HepG2 (cell line): ENCODE results near the gene ARMH3.

ENCODE experiments used
- FIP1L1 ChIP-seq: fragments of 200-400 bp; formaldehyde crosslinking; IDR thresholded peaks from 2 replicates; pipeline ENCODE4 v1.6.1; 2018; ENCODE audit warnings: low read depth, mild to moderate bottlenecking, low read length, moderate library complexity, borderline replicate concordance; ENCODE audit not compliant: insufficient read depth
- JUNB ChIP-seq: sonication (generic); formaldehyde crosslinking; IDR thresholded peaks from 2 replicates; pipeline ENCODE4 v1.8.0; 2022; ENCODE audit warnings: missing genetic modification reagents, mild to moderate bottlenecking, borderline replicate concordance
- POLR2A ChIP-seq, 2 experiments: IDR thresholded peaks; 2 replicates each; pipeline ENCODE4 v1.6.1; 2011; ENCODE audit warnings: low read depth in 2 of 2, low read length in 2 of 2, mild to moderate bottlenecking in 1 of 2, moderate library complexity in 1 of 2; ENCODE audit not compliant: insufficient read depth in 1 of 2
- SP140L ChIP-seq: sonication (generic); formaldehyde crosslinking; IDR thresholded peaks from 2 replicates; pipeline ENCODE4 v1.4.0; 2020; ENCODE audit warnings: missing genetic modification reagents, borderline replicate concordance
- TF ChIP-seq, protein P1 (sequence below): sonication (generic); formaldehyde crosslinking; IDR thresholded peaks from 2 replicates; pipeline ENCODE4 v1.8.1; 2022; ENCODE audit warnings: low read depth, mild to moderate bottlenecking, missing genetic modification reagents
- TF ChIP-seq, protein P2 (sequence below), 2 experiments: IDR thresholded peaks; 2 replicates each; pipeline ENCODE4 v1.6.1; 2011 to 2012; ENCODE audit warnings: low read length in 2 of 2, borderline replicate concordance in 1 of 2, low read depth in 1 of 2, mild to moderate bottlenecking in 1 of 2, moderate library complexity in 1 of 2
- TF ChIP-seq, protein P3 (sequence below): sonication (generic); formaldehyde crosslinking; IDR thresholded peaks from 2 replicates; pipeline ENCODE4 v1.9.0; 2021; ENCODE audit warnings: missing genetic modification reagents, borderline replicate concordance
- TF ChIP-seq, protein P4 (sequence below): sonication (generic); formaldehyde crosslinking; IDR thresholded peaks from 2 replicates; pipeline ENCODE4 v1.5.0; 2020; ENCODE audit warnings: mild to moderate bottlenecking, missing genetic modification reagents, moderate library complexity

DNA sequence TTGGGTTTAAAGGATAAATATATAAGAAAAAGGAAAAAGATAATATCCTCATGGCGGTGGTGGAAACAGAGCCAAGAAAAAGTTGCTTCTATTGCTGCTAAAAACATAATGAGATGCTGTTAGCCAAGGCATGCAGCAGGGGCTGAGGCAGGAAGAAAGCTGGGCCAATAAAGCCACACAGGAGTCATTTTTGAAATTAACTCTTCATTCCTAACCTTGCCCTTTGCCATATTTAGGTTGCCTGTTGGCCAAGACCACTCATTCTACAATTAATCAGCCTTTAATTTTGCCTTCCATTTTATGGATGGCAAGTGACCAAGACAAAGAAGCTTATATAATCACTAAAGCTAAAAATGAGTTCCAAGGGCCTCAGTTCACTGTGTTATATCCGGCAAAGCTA is 58.2 kb downstream of the ARMH3 start:
- TF ChIP-seq, protein P1, sequence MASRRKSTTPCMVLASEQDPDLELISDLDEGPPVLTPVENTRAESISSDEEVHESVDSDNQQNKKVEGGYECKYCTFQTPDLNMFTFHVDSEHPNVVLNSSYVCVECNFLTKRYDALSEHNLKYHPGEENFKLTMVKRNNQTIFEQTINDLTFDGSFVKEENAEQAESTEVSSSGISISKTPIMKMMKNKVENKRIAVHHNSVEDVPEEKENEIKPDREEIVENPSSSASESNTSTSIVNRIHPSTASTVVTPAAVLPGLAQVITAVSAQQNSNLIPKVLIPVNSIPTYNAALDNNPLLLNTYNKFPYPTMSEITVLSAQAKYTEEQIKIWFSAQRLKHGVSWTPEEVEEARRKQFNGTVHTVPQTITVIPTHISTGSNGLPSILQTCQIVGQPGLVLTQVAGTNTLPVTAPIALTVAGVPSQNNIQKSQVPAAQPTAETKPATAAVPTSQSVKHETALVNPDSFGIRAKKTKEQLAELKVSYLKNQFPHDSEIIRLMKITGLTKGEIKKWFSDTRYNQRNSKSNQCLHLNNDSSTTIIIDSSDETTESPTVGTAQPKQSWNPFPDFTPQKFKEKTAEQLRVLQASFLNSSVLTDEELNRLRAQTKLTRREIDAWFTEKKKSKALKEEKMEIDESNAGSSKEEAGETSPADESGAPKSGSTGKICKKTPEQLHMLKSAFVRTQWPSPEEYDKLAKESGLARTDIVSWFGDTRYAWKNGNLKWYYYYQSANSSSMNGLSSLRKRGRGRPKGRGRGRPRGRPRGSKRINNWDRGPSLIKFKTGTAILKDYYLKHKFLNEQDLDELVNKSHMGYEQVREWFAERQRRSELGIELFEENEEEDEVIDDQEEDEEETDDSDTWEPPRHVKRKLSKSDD (CRISPR knock-in tag), result no peak
- TF ChIP-seq, protein P2, sequence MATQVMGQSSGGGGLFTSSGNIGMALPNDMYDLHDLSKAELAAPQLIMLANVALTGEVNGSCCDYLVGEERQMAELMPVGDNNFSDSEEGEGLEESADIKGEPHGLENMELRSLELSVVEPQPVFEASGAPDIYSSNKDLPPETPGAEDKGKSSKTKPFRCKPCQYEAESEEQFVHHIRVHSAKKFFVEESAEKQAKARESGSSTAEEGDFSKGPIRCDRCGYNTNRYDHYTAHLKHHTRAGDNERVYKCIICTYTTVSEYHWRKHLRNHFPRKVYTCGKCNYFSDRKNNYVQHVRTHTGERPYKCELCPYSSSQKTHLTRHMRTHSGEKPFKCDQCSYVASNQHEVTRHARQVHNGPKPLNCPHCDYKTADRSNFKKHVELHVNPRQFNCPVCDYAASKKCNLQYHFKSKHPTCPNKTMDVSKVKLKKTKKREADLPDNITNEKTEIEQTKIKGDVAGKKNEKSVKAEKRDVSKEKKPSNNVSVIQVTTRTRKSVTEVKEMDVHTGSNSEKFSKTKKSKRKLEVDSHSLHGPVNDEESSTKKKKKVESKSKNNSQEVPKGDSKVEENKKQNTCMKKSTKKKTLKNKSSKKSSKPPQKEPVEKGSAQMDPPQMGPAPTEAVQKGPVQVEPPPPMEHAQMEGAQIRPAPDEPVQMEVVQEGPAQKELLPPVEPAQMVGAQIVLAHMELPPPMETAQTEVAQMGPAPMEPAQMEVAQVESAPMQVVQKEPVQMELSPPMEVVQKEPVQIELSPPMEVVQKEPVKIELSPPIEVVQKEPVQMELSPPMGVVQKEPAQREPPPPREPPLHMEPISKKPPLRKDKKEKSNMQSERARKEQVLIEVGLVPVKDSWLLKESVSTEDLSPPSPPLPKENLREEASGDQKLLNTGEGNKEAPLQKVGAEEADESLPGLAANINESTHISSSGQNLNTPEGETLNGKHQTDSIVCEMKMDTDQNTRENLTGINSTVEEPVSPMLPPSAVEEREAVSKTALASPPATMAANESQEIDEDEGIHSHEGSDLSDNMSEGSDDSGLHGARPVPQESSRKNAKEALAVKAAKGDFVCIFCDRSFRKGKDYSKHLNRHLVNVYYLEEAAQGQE (IDR thresholded peaks at IDR 0.05; ENCODE audit: borderline replicate concordance in 1 of 2, low read depth in 1 of 2, low read length in 2 of 2), result no peak
- TF ChIP-seq, protein P3, sequence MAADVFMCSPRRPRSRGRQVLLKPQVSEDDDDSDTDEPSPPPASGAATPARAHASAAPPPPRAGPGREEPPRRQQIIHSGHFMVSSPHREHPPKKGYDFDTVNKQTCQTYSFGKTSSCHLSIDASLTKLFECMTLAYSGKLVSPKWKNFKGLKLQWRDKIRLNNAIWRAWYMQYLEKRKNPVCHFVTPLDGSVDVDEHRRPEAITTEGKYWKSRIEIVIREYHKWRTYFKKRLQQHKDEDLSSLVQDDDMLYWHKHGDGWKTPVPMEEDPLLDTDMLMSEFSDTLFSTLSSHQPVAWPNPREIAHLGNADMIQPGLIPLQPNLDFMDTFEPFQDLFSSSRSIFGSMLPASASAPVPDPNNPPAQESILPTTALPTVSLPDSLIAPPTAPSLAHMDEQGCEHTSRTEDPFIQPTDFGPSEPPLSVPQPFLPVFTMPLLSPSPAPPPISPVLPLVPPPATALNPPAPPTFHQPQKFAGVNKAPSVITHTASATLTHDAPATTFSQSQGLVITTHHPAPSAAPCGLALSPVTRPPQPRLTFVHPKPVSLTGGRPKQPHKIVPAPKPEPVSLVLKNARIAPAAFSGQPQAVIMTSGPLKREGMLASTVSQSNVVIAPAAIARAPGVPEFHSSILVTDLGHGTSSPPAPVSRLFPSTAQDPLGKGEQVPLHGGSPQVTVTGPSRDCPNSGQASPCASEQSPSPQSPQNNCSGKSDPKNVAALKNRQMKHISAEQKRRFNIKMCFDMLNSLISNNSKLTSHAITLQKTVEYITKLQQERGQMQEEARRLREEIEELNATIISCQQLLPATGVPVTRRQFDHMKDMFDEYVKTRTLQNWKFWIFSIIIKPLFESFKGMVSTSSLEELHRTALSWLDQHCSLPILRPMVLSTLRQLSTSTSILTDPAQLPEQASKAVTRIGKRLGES (CRISPR knock-in tag), result no peak
- no peak for TF ChIP-seq SP140L (CRISPR knock-in tag)
- no peak for TF ChIP-seq POLR2A (IDR thresholded peaks at IDR 0.05; ENCODE audit: insufficient read depth in 1 of 2, low read depth in 2 of 2, low read length in 2 of 2)
- no peak for TF ChIP-seq JUNB (CRISPR knock-in tag)
- TF ChIP-seq FIP1L1, result no peak
- TF ChIP-seq, protein P4, sequence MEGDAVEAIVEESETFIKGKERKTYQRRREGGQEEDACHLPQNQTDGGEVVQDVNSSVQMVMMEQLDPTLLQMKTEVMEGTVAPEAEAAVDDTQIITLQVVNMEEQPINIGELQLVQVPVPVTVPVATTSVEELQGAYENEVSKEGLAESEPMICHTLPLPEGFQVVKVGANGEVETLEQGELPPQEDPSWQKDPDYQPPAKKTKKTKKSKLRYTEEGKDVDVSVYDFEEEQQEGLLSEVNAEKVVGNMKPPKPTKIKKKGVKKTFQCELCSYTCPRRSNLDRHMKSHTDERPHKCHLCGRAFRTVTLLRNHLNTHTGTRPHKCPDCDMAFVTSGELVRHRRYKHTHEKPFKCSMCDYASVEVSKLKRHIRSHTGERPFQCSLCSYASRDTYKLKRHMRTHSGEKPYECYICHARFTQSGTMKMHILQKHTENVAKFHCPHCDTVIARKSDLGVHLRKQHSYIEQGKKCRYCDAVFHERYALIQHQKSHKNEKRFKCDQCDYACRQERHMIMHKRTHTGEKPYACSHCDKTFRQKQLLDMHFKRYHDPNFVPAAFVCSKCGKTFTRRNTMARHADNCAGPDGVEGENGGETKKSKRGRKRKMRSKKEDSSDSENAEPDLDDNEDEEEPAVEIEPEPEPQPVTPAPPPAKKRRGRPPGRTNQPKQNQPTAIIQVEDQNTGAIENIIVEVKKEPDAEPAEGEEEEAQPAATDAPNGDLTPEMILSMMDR (CRISPR knock-in tag), result no peak
